ENCODE measurements around the gene TRIM5.

Gene TRIM5

GRCh38 chr11:5621580-5621979, 63.3 kb downstream of the TRIM5 start:
- DNase-seq: no peak

GRCh38 chr11:5620651-5621521, 64.0 kb downstream of the TRIM5 start:
- no peak for DNase-seq

- DNase-seq: no peak
These were observed 66.1 kb downstream of the TRIM5 start for GRCh38 chr11:5618807-5619206.

Measured in hippocampal formation (tissue), 2 donors.